ENCODE measurements around the gene RPL7A. TPM values are rescaled to one million over a fixed set of nuclear protein-coding genes. Genes with fewer than 3 reads are reported as not detected.

The RPL7A gene
- polyA plus RNA-seq, 1 donor (not counting 4 experiments of a cell fraction or from before 2014, with no cell fraction given): 2,684 TPM

DNA sequence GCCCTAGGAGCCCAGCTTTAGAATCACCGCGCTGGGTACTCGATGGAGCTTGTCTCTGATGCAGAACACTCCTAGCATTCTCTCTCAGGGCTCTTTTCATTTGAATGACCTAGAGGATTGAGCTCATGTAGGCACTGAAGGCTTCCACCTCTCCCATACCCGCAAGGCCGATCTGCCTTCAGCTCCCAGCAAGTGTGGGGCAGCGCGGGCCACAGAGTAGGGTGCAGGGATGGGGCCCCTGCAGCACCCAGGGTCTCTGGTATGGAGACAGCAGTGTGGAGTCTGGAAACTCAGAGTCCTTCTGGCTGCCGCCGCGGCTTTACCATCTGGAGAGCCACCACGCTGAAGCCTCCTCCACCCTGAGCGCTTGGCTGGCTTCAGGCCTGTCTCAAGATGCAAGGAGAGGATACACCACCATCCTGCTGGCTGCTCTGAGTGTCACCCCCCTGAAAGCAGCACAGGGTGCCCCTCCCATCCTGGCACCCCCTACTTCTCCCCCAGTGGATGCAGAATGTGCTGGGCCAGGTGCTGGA, 41.1 kb downstream of the RPL7A start:
- no peak for FAIRE-seq

DNA sequence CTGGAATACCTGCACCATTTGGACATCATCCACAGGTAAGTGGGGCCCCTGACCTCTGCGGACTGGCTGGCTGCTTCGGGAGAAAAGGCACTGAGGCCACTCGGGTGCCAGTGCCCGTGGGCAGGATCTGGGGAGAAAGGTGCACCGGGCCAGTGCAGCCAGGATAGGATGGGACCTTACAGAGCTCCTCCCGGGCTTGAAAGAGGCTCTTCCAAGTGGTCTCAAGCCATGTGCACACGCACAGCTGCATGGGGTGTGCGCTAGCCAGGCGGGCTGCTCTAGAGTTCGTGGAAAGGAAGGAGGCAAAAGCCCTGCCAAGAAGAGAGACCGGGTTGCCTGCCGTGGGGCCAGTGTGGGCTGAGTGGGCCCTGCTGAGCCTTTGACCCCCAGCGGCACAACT, 41.5 kb downstream of the RPL7A start:
- DNase-seq (ENCODE audit: low read depth, low spot score) (no peak), FAIRE-seq (no peak)
- TF ChIP-seq, protein P1, sequence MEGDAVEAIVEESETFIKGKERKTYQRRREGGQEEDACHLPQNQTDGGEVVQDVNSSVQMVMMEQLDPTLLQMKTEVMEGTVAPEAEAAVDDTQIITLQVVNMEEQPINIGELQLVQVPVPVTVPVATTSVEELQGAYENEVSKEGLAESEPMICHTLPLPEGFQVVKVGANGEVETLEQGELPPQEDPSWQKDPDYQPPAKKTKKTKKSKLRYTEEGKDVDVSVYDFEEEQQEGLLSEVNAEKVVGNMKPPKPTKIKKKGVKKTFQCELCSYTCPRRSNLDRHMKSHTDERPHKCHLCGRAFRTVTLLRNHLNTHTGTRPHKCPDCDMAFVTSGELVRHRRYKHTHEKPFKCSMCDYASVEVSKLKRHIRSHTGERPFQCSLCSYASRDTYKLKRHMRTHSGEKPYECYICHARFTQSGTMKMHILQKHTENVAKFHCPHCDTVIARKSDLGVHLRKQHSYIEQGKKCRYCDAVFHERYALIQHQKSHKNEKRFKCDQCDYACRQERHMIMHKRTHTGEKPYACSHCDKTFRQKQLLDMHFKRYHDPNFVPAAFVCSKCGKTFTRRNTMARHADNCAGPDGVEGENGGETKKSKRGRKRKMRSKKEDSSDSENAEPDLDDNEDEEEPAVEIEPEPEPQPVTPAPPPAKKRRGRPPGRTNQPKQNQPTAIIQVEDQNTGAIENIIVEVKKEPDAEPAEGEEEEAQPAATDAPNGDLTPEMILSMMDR (optimal IDR thresholded peaks at IDR 0.05 in 1 of 3, IDR thresholded peaks at IDR 0.05 in 1 of 3, conservative IDR thresholded peaks at IDR 0.05 in 1 of 3; ENCODE audit: extremely low read depth in 1 of 3, insufficient read depth in 2 of 3, low read length in 3 of 3): no peak
- no peak for TF ChIP-seq EZH2 (IDR thresholded peaks at IDR 0.05; ENCODE audit: low read length)

More for the DNA sequence above, 41.1 kb downstream of the RPL7A start:
- Histone ChIP-seq H3K4me2 (ENCODE audit: control insufficient read depth, extremely low read depth, insufficient read depth, low read depth, low read length) (no peak overlapping the region), H3K36me3 (ENCODE audit: control insufficient read depth in 2 of 2, extremely low read depth in 1 of 2, insufficient read depth in 2 of 2, low read length in 2 of 2) (no peaks in the 10 kb centered on the region), H3K27me3 (ENCODE audit: control insufficient read depth, extremely low read depth, insufficient read depth, low read length) (peaks cover 5% of the 10 kb centered on the region), H4K20me1 (ENCODE audit: control insufficient read depth, extremely low read depth, insufficient read depth, low read length) (no peaks in the 10 kb centered on the region), H3K4me1 (ENCODE audit: control insufficient read depth, extremely low read depth, insufficient read depth, low read length) (peaks cover 9% of the 10 kb centered on the region), H2AFZ (ENCODE audit: control insufficient read depth, low read length) (no peak overlapping the region), H3K4me3 (ENCODE audit: control insufficient read depth in 2 of 3, extremely low read depth in 1 of 3, insufficient read depth in 2 of 3, low read depth in 1 of 3, low read length in 3 of 3) (no peak overlapping the region), H3K9ac (ENCODE audit: control insufficient read depth, extremely low read depth, insufficient read depth, low read length) (no peak overlapping the region), H3K79me2 (ENCODE audit: control insufficient read depth, insufficient read depth, low read length) (no peaks in the 10 kb centered on the region), H3K9me1 (ENCODE audit: control insufficient read depth, extremely low read depth, insufficient read depth, low read length) (no peaks in the 10 kb centered on the region), H3K27ac (ENCODE audit: control insufficient read depth, insufficient read depth, low read length) (no peak overlapping the region), H3K9me3 (ENCODE audit: control insufficient read depth, low read depth, low read length) (no peaks in the 10 kb centered on the region)
- DNase-seq (ENCODE audit: low read depth, low spot score): no peak
- dilution Hi-C loops (cut with MboI; ENCODE audit: extremely low pct_ligation_motif_present, low sequenced_read_pairs): no loop called here
- TF ChIP-seq, protein P1 (optimal IDR thresholded peaks at IDR 0.05 in 1 of 3, IDR thresholded peaks at IDR 0.05 in 1 of 3, conservative IDR thresholded peaks at IDR 0.05 in 1 of 3; ENCODE audit: extremely low read depth in 1 of 3, insufficient read depth in 2 of 3, low read length in 3 of 3): no peak
- TF ChIP-seq EZH2 (IDR thresholded peaks at IDR 0.05; ENCODE audit: low read length): no peak

More for the DNA sequence above, 41.5 kb downstream of the RPL7A start:
- H3K4me2 ChIP-seq (ENCODE audit: control insufficient read depth, extremely low read depth, insufficient read depth, low read depth, low read length): no peak overlapping the region
- peaks cover 9% of the 10 kb centered on the region for H3K4me1 ChIP-seq (ENCODE audit: control insufficient read depth, extremely low read depth, insufficient read depth, low read length)
- H3K9me3 ChIP-seq (ENCODE audit: control insufficient read depth, low read depth, low read length): no peaks in the 10 kb centered on the region
- H3K9me1 ChIP-seq (ENCODE audit: control insufficient read depth, extremely low read depth, insufficient read depth, low read length): no peaks in the 10 kb centered on the region
- dilution Hi-C loops (cut with MboI; ENCODE audit: extremely low pct_ligation_motif_present, low sequenced_read_pairs): no loop called here
- H3K79me2 ChIP-seq (ENCODE audit: control insufficient read depth, insufficient read depth, low read length): no peaks in the 10 kb centered on the region
- no peaks in the 10 kb centered on the region for H4K20me1 ChIP-seq (ENCODE audit: control insufficient read depth, extremely low read depth, insufficient read depth, low read length)
- H2AFZ ChIP-seq (ENCODE audit: control insufficient read depth, low read length): no peak overlapping the region
- H3K27ac ChIP-seq (ENCODE audit: control insufficient read depth, insufficient read depth, low read length): no peak overlapping the region
- H3K27me3 ChIP-seq (ENCODE audit: control insufficient read depth, extremely low read depth, insufficient read depth, low read length): peaks cover 6% of the 10 kb centered on the region
- no peaks in the 10 kb centered on the region for H3K36me3 ChIP-seq (ENCODE audit: control insufficient read depth in 2 of 2, extremely low read depth in 1 of 2, insufficient read depth in 2 of 2, low read length in 2 of 2)
- no peak overlapping the region for H3K9ac ChIP-seq (ENCODE audit: control insufficient read depth, extremely low read depth, insufficient read depth, low read length)
- no peak overlapping the region for H3K4me3 ChIP-seq (ENCODE audit: control insufficient read depth in 2 of 3, extremely low read depth in 1 of 3, insufficient read depth in 2 of 3, low read depth in 1 of 3, low read length in 3 of 3)
